ENCODE data around the gene KANSL1.
"Not testable (repeated sequence)": the region's sequence is repeated elsewhere in the genome, so short reads cannot be mapped to it uniquely, and the experiment has no call there.

The KANSL1 gene

DNA sequence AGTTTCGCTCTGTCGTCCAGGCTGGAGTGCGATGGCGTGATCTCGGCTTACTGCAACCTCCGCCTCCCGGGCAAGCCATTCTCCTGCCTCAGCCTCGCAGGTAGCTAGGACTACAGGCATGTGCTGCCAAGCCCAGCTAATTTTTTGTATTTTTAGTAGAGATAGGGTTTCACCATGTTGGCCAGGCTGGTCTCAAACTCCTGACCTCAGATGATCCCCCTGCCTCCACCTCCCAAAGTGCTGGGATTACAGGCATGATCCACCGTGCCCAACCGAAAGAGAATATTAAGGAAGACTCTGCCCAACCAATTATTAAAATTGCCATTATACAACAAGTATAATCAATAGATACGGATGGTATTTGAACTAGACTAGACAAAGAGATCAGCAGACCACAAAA, 82.0 kb downstream of the KANSL1 start:
- peaks cover 29% of the 10 kb centered on the region for H3K4me1 ChIP-seq (ENCODE audit: control insufficient read depth, insufficient read depth, low read length)
- not testable (repeated sequence) for H3K9me3 ChIP-seq (ENCODE audit: control insufficient read depth, low read length); H3K4me3 ChIP-seq (ENCODE audit: low read length); H3K36me3 ChIP-seq (ENCODE audit: control insufficient read depth, insufficient read depth, low read length); H3K9ac ChIP-seq (ENCODE audit: low read length); H3K27me3 ChIP-seq (ENCODE audit: control insufficient read depth, insufficient read depth, low read length)

- Histone ChIP-seq H3K27me3 (ENCODE audit: control insufficient read depth, insufficient read depth, low read length) (no peaks in the 10 kb centered on the region), H3K36me3 (ENCODE audit: control insufficient read depth, insufficient read depth, low read length) (no peaks in the 10 kb centered on the region), H3K4me3 (ENCODE audit: low read length) (no peak overlapping the region), H3K9me3 (ENCODE audit: control insufficient read depth, low read length) (no peaks in the 10 kb centered on the region), H3K9ac (ENCODE audit: low read length) (no peak overlapping the region), H3K4me1 (ENCODE audit: control insufficient read depth, insufficient read depth, low read length) (peaks cover 29% of the 10 kb centered on the region)
Measured at GRCh38 chr17:46110219-46110618, 83.0 kb downstream of the KANSL1 start.

DNA sequence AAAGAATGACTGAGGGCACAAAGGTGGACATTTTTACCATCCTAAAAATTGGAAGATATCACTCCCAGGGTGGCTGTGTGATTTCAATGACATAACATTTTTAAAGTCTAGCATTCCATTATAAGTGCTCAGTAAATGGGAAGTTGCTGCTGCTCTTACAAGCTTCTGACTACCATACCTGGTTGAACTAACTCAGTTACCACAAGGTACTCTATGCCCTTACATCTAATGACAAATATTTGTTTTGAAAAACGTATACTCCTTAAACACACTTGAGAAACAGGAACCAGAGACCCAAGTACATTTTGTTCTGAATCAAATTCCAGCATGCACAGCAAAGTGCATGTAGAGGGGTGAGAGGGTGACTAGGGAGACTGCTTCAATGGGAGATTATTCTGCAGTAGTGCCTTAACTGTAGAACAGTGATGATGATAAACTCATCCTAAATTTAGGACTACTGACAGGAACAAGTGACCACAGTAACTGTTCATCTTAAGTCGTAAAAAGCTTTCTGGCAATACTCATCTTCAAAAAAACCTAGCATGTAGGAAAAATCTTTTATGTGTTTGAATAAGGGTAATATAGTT, 83.5 kb downstream of the KANSL1 start:
- H3K4me1 ChIP-seq (ENCODE audit: control insufficient read depth, insufficient read depth, low read length), result peaks cover 29% of the 10 kb centered on the region
- H3K9me3 ChIP-seq (ENCODE audit: control insufficient read depth, low read length), result no peaks in the 10 kb centered on the region
- H3K9ac ChIP-seq (ENCODE audit: low read length), result no peak overlapping the region

DNA sequence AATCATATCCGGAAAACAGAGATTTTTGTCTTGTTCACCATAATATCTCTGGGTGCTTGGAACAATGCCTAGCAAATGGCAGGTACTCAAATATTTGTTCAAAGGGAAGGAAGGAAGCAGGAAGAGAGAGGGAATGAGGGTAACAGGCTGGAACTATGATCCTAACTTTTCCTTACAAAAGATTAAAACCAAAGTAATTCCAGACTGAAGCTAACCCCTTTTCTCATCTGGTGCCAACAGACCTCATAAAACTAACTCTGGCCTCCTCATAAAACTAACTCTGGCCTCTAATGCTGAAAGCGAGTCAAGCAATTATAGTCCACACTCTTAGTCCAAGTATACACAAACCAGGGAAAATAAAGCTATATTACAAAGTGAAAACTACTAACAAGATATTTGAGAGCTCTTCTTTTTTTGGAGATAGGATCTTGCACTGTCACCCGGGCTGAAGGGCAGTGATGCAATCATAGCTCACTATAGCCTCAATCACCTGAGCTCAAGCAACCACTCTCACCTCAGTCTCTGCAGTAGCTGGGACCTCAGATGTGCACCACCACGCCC, 84.6 kb downstream of the KANSL1 start:
- Histone ChIP-seq H3K4me1 (ENCODE audit: control insufficient read depth, insufficient read depth, low read length) (peaks cover 29% of the 10 kb centered on the region), H3K4me3 (ENCODE audit: low read length) (no peak overlapping the region), H3K9me3 (ENCODE audit: control insufficient read depth, low read length) (no peaks in the 10 kb centered on the region), H3K9ac (ENCODE audit: low read length) (no peak overlapping the region), H3K36me3 (ENCODE audit: control insufficient read depth, insufficient read depth, low read length) (no peaks in the 10 kb centered on the region), H3K27me3 (ENCODE audit: control insufficient read depth, insufficient read depth, low read length) (no peaks in the 10 kb centered on the region)

More for the DNA sequence above, 83.5 kb downstream of the KANSL1 start:
- Histone ChIP-seq H3K27me3 (ENCODE audit: control insufficient read depth, insufficient read depth, low read length) (no peaks in the 10 kb centered on the region), H3K36me3 (ENCODE audit: control insufficient read depth, insufficient read depth, low read length) (no peaks in the 10 kb centered on the region), H3K4me3 (ENCODE audit: low read length) (no peak overlapping the region)

DNA sequence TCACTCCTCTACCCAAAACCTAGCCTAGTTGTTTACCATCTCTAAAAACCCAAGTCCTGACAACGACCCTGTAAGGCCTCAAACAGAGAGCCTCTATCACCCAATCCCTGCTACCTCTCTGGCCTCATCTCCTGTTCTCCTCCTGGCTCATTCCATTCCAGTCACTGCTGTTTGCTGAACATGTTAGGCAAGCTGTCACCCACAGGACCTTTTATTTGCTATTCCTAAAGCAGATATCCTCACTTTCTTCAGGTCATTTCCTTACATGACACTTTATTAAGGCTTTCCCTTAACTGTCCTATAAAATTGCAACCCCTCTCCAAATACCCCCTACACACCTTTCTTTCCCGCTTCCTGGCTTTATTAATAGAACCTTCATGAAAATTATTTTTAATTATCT, 85.1 kb downstream of the KANSL1 start:
- Histone ChIP-seq H3K9ac (ENCODE audit: low read length) (no peak overlapping the region), H3K4me3 (ENCODE audit: low read length) (no peak overlapping the region), H3K36me3 (ENCODE audit: control insufficient read depth, insufficient read depth, low read length) (no peaks in the 10 kb centered on the region), H3K4me1 (ENCODE audit: control insufficient read depth, insufficient read depth, low read length) (peaks cover 29% of the 10 kb centered on the region), H3K9me3 (ENCODE audit: control insufficient read depth, low read length) (no peaks in the 10 kb centered on the region), H3K27me3 (ENCODE audit: control insufficient read depth, insufficient read depth, low read length) (no peaks in the 10 kb centered on the region)

- Histone ChIP-seq H3K36me3 (ENCODE audit: control insufficient read depth, insufficient read depth, low read length) (no peaks in the 10 kb centered on the region), H3K4me1 (ENCODE audit: control insufficient read depth, insufficient read depth, low read length) (peaks cover 29% of the 10 kb centered on the region), H3K9me3 (ENCODE audit: control insufficient read depth, low read length) (no peaks in the 10 kb centered on the region), H3K27me3 (ENCODE audit: control insufficient read depth, insufficient read depth, low read length) (no peaks in the 10 kb centered on the region), H3K9ac (ENCODE audit: low read length) (no peak overlapping the region), H3K4me3 (ENCODE audit: low read length) (no peak overlapping the region)
Measured at GRCh38 chr17:46106966-46107644, 86.1 kb downstream of the KANSL1 start.

DNA sequence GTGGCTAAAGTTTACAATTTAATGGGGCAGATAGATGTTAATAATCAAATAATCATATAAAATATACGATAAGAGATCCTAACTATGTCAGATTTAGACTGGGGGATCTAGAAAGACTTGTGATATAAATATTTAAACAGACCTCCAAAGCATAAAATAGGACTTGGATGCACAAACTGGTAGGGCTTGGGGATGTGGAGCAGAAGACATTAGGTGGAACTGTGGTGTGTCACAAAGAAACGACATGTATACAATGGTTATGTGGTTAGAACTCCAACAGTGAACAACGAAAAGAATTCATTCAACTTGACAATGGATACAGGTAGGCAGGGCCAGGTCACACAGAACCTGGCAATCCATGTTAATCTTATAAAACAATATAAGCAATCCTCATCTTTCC, 90.4 kb downstream of the KANSL1 start:
- not testable (repeated sequence) for H3K9me3 ChIP-seq (ENCODE audit: control insufficient read depth, low read length); H3K4me3 ChIP-seq (ENCODE audit: low read length); H3K36me3 ChIP-seq (ENCODE audit: control insufficient read depth, insufficient read depth, low read length); H3K27me3 ChIP-seq (ENCODE audit: control insufficient read depth, insufficient read depth, low read length); H3K9ac ChIP-seq (ENCODE audit: low read length)
- H3K4me1 ChIP-seq (ENCODE audit: control insufficient read depth, insufficient read depth, low read length), result peaks cover 20% of the 10 kb centered on the region

DNA sequence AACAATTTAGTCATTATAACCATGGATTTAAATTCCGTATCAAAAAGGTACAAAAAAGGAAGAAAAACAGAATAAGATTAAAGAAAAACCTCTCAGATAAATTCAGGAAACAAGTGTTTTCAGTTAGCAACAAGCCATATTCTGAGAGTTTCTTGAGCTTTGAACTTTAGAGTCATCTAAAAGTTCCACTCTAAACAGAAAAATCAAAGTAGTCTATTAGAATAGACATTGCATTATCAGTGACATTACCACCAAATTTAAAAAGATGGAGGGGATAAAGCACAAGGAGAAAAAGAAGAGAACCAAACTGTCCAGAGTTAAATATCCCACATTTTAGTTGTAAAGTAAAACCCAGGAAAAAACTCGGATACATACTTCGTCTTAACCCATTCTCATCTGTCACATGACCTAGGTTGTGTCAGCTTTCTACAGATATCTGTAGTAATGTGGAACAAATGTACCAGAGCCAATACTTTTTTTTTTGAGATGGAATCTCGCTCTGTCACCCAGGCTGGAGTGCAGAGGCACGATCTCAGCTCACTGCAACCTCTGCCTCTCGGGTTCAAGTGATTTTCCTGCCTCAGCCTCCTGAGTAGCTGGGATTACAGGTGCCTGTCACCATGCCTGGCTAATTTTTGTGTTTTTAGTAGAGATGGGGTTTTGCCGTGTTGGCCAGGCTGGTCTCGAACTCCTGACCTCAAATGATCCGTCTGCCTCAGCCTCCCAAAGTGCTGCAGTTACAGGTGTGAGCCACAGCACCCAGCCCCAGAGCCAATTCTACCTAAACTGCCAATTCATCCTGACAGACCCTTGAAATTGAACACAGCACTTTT, 91.2 kb downstream of the KANSL1 start:
- not testable (repeated sequence) for H3K36me3 ChIP-seq (ENCODE audit: control insufficient read depth, insufficient read depth, low read length); H3K9ac ChIP-seq (ENCODE audit: low read length); H3K4me3 ChIP-seq (ENCODE audit: low read length); H3K27me3 ChIP-seq (ENCODE audit: control insufficient read depth, insufficient read depth, low read length); H3K9me3 ChIP-seq (ENCODE audit: control insufficient read depth, low read length)
- peaks cover 17% of the 10 kb centered on the region for H3K4me1 ChIP-seq (ENCODE audit: control insufficient read depth, insufficient read depth, low read length)

GRCh38 chr17:46100590-46100989, 92.6 kb downstream of the KANSL1 start:
- H3K4me3 ChIP-seq (ENCODE audit: low read length), result no peak overlapping the region
- peaks cover 17% of the 10 kb centered on the region for H3K4me1 ChIP-seq (ENCODE audit: control insufficient read depth, insufficient read depth, low read length)
- no peaks in the 10 kb centered on the region for H3K27me3 ChIP-seq (ENCODE audit: control insufficient read depth, insufficient read depth, low read length)
- no peaks in the 10 kb centered on the region for H3K36me3 ChIP-seq (ENCODE audit: control insufficient read depth, insufficient read depth, low read length)
- no peak overlapping the region for H3K9ac ChIP-seq (ENCODE audit: low read length)
- H3K9me3 ChIP-seq (ENCODE audit: control insufficient read depth, low read length), result no peaks in the 10 kb centered on the region

- no peaks in the 10 kb centered on the region for H3K36me3 ChIP-seq (ENCODE audit: control insufficient read depth, insufficient read depth, low read length)
- no peaks in the 10 kb centered on the region for H3K9me3 ChIP-seq (ENCODE audit: control insufficient read depth, low read length)
- no peak overlapping the region for H3K4me3 ChIP-seq (ENCODE audit: low read length)
- no peak overlapping the region for H3K9ac ChIP-seq (ENCODE audit: low read length)
- H3K4me1 ChIP-seq (ENCODE audit: control insufficient read depth, insufficient read depth, low read length), result peaks cover 17% of the 10 kb centered on the region
- no peaks in the 10 kb centered on the region for H3K27me3 ChIP-seq (ENCODE audit: control insufficient read depth, insufficient read depth, low read length)
Measured at GRCh38 chr17:46099865-46100264, 93.4 kb downstream of the KANSL1 start.

GRCh38 chr17:46097497-46097896, 95.7 kb downstream of the KANSL1 start:
- H3K4me1 ChIP-seq (ENCODE audit: control insufficient read depth, insufficient read depth, low read length), result peaks cover 17% of the 10 kb centered on the region
- H3K4me3 ChIP-seq (ENCODE audit: low read length), result no peak overlapping the region
- H3K27me3 ChIP-seq (ENCODE audit: control insufficient read depth, insufficient read depth, low read length), result no peaks in the 10 kb centered on the region
- H3K9me3 ChIP-seq (ENCODE audit: control insufficient read depth, low read length), result no peaks in the 10 kb centered on the region
- no peak overlapping the region for H3K9ac ChIP-seq (ENCODE audit: low read length)
- H3K36me3 ChIP-seq (ENCODE audit: control insufficient read depth, insufficient read depth, low read length), result no peaks in the 10 kb centered on the region

- H3K4me1 ChIP-seq (ENCODE audit: control insufficient read depth, insufficient read depth, low read length), result no peaks in the 10 kb centered on the region
- no peaks in the 10 kb centered on the region for H3K27me3 ChIP-seq (ENCODE audit: control insufficient read depth, insufficient read depth, low read length)
- H3K36me3 ChIP-seq (ENCODE audit: control insufficient read depth, insufficient read depth, low read length), result no peaks in the 10 kb centered on the region
- no peaks in the 10 kb centered on the region for H3K9me3 ChIP-seq (ENCODE audit: control insufficient read depth, low read length)
- no peak overlapping the region for H3K9ac ChIP-seq (ENCODE audit: low read length)
- no peak overlapping the region for H3K4me3 ChIP-seq (ENCODE audit: low read length)
Measured at GRCh38 chr17:46092991-46093390, 100.2 kb downstream of the KANSL1 start.
